ENCODE results near the gene KRT4. TPM values are rescaled to one million over a fixed set of nuclear protein-coding genes. Genes with fewer than 3 reads are reported as not detected.

KRT4 gene
- total RNA-seq, 3 donors from 2014 or later (not counting 1 experiment from before 2014, with no cell fraction given), result not detected

DNA sequence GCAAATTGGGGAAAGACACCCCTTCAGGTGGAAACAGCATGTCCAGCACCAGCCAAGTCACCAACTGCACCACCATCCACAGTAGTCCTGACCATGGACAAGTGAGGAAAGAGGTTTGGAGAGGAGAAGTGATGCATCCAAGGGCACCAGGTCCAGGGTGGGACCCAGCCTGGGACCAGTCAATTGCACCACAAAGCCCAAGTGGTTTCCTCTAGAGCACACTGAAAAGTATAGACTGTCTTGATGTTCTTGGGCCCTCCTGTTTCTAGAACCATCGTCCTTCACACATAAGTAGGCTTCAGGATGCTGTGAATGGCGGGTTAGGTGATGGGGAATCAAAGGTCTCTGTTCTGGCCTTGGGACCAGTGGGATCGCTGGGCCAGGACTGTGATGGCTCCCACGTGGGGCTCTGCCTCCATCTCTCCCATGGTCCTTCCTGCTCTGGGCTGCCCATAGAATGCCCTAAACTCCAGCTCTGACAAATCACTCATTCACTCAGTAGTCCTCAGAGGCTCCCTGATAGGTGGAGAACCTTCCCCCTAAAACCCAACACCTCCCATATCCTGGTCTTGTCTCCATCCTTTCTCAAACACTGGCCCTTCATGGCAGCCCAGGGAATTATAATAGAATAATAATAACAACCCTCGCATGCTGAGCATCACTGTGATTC, 11.0 kb upstream of the KRT4 start:
- TF ChIP-seq, protein P1, sequence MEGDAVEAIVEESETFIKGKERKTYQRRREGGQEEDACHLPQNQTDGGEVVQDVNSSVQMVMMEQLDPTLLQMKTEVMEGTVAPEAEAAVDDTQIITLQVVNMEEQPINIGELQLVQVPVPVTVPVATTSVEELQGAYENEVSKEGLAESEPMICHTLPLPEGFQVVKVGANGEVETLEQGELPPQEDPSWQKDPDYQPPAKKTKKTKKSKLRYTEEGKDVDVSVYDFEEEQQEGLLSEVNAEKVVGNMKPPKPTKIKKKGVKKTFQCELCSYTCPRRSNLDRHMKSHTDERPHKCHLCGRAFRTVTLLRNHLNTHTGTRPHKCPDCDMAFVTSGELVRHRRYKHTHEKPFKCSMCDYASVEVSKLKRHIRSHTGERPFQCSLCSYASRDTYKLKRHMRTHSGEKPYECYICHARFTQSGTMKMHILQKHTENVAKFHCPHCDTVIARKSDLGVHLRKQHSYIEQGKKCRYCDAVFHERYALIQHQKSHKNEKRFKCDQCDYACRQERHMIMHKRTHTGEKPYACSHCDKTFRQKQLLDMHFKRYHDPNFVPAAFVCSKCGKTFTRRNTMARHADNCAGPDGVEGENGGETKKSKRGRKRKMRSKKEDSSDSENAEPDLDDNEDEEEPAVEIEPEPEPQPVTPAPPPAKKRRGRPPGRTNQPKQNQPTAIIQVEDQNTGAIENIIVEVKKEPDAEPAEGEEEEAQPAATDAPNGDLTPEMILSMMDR (IDR thresholded peaks at IDR 0.05), result no peak
- Histone ChIP-seq H3K36me3 (ENCODE audit: control insufficient read depth, insufficient read depth, low read length) (no peaks in the 10 kb centered on the region), H3K4me3 (ENCODE audit: low read length) (no peak overlapping the region), H3K9me3 (ENCODE audit: control insufficient read depth, insufficient read depth, low read length) (no peaks in the 10 kb centered on the region), H3K27me3 (ENCODE audit: control insufficient read depth, insufficient read depth, low read length) (no peaks in the 10 kb centered on the region), H3K4me1 (ENCODE audit: control insufficient read depth, insufficient read depth, low read length) (no peaks in the 10 kb centered on the region), H3K27ac (ENCODE audit: low read length) (no peak overlapping the region)
- Mint-ChIP-seq H3K27me3 (ENCODE audit: low read depth in 2 of 2) (peaks cover 0 to 3% of the 10 kb centered on the region in 2 donors), H3K4me3 (no peak overlapping the region), H3K27ac (no peak overlapping the region), H3K4me1 (peaks cover 7 to 12% of the 10 kb centered on the region in 2 donors), H3K36me3 (no peaks in the 10 kb centered on the region), H3K9me3 (no peaks in the 10 kb centered on the region)
- WGBS (ENCODE audit: insufficient coverage), result 94% methylated on average over 5 of the region's 5 CpGs
- DNase-seq (no peak), ATAC-seq (no peak)
- intact Hi-C loops (cut with micrococcal nuclease), result no loop called here

- Histone ChIP-seq H3K27ac (ENCODE audit: low read length) (no peak overlapping the region), H3K27me3 (ENCODE audit: control insufficient read depth, insufficient read depth, low read length) (no peaks in the 10 kb centered on the region), H3K9me3 (ENCODE audit: control insufficient read depth, insufficient read depth, low read length) (no peaks in the 10 kb centered on the region), H3K36me3 (ENCODE audit: control insufficient read depth, insufficient read depth, low read length) (no peaks in the 10 kb centered on the region), H3K4me1 (ENCODE audit: control insufficient read depth, insufficient read depth, low read length) (no peaks in the 10 kb centered on the region), H3K4me3 (ENCODE audit: low read length) (no peak overlapping the region)
- Mint-ChIP-seq H3K27me3 (ENCODE audit: low read depth in 2 of 2) (peaks cover 0 to 5% of the 10 kb centered on the region in 2 donors), H3K27ac (no peak overlapping the region), H3K36me3 (no peaks in the 10 kb centered on the region), H3K4me1 (peaks cover 6 to 7% of the 10 kb centered on the region in 2 donors), H3K4me3 (no peak overlapping the region), H3K9me3 (no peaks in the 10 kb centered on the region)
- DNase-seq (no peak), ATAC-seq (no peak)
- TF ChIP-seq, protein P1 (IDR thresholded peaks at IDR 0.05), result no peak
- 88% methylated on average over 15 of the region's 15 CpGs for WGBS (ENCODE audit: insufficient coverage)
- intact Hi-C loops (cut with micrococcal nuclease), result no loop called here
These were observed 10.0 kb upstream of the KRT4 start for GRCh38 chr12:52823761-52824450.

DNA sequence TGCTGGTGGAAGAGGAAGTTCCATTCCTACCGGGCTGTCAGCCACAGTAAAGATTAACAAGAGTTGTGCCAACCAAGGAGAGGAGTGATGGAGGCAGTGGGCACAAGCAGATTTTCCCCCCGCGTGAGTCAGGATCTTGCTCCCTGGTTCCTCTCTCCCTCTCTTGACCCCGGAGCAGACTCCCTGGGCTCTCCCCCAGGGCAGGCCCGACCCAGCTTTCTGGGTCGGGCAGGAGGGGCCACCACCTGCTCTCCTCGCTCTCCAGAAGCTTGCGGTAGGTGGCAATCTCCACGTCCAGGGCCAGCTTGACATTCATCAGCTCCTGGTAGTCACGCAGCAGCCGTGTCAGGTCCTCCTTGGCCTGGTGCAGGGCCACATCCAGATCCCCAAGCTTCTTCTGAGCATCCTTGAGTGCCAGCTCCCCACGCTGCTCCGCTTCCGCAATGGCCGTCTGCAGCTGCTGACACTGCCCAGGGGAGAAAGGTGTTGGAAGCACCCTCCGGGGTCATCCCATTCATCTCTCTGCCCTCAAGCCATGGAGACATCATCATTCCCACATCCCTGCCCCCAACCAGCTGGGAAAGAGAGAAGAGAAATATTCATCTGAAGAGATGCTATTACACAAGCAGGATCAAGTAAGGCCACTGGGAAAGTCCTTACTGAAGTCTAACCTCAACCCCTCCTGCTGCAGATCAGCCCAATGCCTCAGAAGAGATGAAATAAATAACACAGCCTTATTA, 9.0 kb upstream of the KRT4 start:
- Mint-ChIP-seq H3K9me3 (no peaks in the 10 kb centered on the region), H3K27ac (no peak overlapping the region), H3K27me3 (ENCODE audit: low read depth in 2 of 2) (peaks cover 4 to 8% of the 10 kb centered on the region in 2 donors), H3K4me3 (no peak overlapping the region), H3K36me3 (no peaks in the 10 kb centered on the region), H3K4me1 (peaks cover 0 to 8% of the 10 kb centered on the region in 2 donors)
- Histone ChIP-seq H3K36me3 (ENCODE audit: control insufficient read depth, insufficient read depth, low read length) (no peaks in the 10 kb centered on the region), H3K27me3 (ENCODE audit: control insufficient read depth, insufficient read depth, low read length) (no peaks in the 10 kb centered on the region), H3K4me1 (ENCODE audit: control insufficient read depth, insufficient read depth, low read length) (no peaks in the 10 kb centered on the region), H3K4me3 (ENCODE audit: low read length) (no peak overlapping the region), H3K27ac (ENCODE audit: low read length) (no peak overlapping the region), H3K9me3 (ENCODE audit: control insufficient read depth, insufficient read depth, low read length) (no peaks in the 10 kb centered on the region)
- ATAC-seq (no peak), DNase-seq (no peak)
- WGBS (ENCODE audit: insufficient coverage), result 72% methylated on average over 16 of the region's 16 CpGs
- TF ChIP-seq, protein P1 (IDR thresholded peaks at IDR 0.05), result no peak
- intact Hi-C loops (cut with micrococcal nuclease), result no loop called here

All from natural killer cell (primary cell).